Measurements from ENCODE around the gene IL18R1. TPM values are rescaled to one million over a fixed set of nuclear protein-coding genes. Genes with fewer than 3 reads are reported as not detected.

Gene IL18R1
- total and polyA plus RNA-seq, 2 donors: 7.5 to 9.8 TPM

DNA sequence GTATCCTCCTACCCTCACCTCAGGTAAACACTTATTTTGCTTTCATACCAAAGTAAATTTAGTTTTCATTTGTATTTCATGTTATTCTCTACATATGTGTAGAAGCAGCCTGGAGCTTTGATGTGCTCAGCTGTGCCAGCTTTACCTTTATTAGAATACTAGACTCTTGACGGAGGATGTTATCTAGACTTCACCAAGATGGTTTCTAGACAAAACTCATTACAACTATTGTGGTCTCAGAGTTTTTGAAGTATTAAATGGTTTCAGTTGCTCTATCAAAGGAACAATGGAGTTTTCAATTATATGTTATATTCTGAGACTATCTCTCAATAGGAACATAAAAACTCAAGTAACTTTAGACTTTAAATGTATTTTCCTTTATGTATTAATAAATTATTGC, 62.4 kb downstream of the IL18R1 start:
- peaks cover 0 to 4% of the 10 kb centered on the region in 2 donors for H3K4me1 ChIP-seq (ENCODE audit: control insufficient read depth in 2 of 2, insufficient read depth in 2 of 2, low read length in 2 of 2)
- WGBS: 8% methylated on average over 1 of the region's 1 CpG
- no peaks in the 10 kb centered on the region for H3K27me3 ChIP-seq (ENCODE audit: control insufficient read depth in 2 of 2, insufficient read depth in 1 of 2, low read length in 1 of 2)
- H3K4me3 ChIP-seq (ENCODE audit: low read length in 2 of 2): no peak overlapping the region
- no peaks in the 10 kb centered on the region for H3K36me3 ChIP-seq (ENCODE audit: control insufficient read depth in 2 of 2, insufficient read depth in 2 of 2, low read length in 1 of 2)
- DNase-seq (ENCODE audit: low read depth in 6 of 9, low spot score in 9 of 9): peak in 1 of 9 donors; percentile 34
- H3K27ac ChIP-seq (ENCODE audit: low read depth in 1 of 2, low read length in 1 of 2): no peak overlapping the region
- H3K9me3 ChIP-seq (ENCODE audit: control insufficient read depth in 2 of 2, insufficient read depth in 1 of 2, low read length in 1 of 2): no peaks in the 10 kb centered on the region

DNA sequence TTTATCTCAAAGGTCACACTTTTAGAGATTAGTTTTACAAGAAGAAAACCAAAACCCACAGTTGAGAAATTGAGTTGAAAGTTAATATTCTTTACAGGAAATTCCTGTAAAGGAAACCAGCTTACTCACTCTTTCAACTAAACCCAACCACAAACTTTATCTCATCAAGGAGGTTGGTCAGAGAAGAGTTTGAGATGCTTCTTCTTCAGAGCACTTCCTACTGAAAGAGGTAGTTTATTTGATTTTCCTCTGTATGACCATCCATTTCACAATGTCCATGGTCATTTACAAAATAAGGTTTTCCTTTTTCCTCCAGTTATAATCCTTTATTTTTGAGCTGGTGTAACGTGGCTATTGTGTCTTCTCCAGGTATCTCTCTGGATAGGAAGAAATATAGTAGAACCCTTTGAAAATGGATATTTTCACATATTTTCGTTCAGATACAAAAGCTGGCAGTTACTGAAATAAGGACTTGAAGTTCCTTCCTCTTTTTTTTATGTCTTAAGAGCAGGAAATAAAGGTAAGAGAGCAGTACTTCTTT, 62.9 kb downstream of the IL18R1 start:
- H3K9me3 ChIP-seq (ENCODE audit: control insufficient read depth in 2 of 2, insufficient read depth in 1 of 2, low read length in 1 of 2): no peaks in the 10 kb centered on the region
- H3K4me1 ChIP-seq (ENCODE audit: control insufficient read depth in 2 of 2, insufficient read depth in 2 of 2, low read length in 2 of 2): peaks cover 0 to 6% of the 10 kb centered on the region in 2 donors
- no peak overlapping the region for H3K27ac ChIP-seq (ENCODE audit: low read depth in 1 of 2, low read length in 1 of 2)
- WGBS: 3% methylated on average over 2 of the region's 2 CpGs
- H3K27me3 ChIP-seq (ENCODE audit: control insufficient read depth in 2 of 2, insufficient read depth in 1 of 2, low read length in 1 of 2): no peaks in the 10 kb centered on the region
- H3K36me3 ChIP-seq (ENCODE audit: control insufficient read depth in 2 of 2, insufficient read depth in 2 of 2, low read length in 1 of 2): no peaks in the 10 kb centered on the region
- H3K4me3 ChIP-seq (ENCODE audit: low read length in 2 of 2): no peak overlapping the region
- DNase-seq (ENCODE audit: low read depth in 6 of 9, low spot score in 9 of 9): peak in 4 of 9 donors; percentile 11 to 62 (median 24)

DNA sequence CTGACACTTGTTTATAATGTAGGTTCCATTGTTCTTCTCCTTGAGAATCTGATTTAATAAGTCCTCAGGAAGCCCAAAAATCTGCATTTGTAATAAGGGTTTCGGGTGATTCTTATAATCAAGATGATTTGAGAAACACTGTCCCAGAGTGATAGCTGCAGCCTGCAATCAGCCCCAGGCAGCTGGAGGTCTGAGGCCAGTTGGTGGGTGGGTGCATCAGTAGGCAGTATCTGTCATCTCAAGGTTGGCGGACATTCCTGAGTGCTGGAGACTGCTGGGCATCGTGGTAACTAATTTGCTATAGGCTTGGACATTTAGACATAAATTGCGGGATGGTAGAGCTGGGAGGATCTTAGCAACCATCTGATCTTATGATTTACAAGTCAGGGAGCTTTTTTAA, 64.7 kb downstream of the IL18R1 start:
- 95% methylated on average over 4 of the region's 4 CpGs for WGBS
- H3K4me3 ChIP-seq (ENCODE audit: low read length in 2 of 2): no peak overlapping the region
- no peak for DNase-seq (ENCODE audit: low read depth in 6 of 9, low spot score in 9 of 9)
- no peaks in the 10 kb centered on the region for H3K36me3 ChIP-seq (ENCODE audit: control insufficient read depth in 2 of 2, insufficient read depth in 2 of 2, low read length in 1 of 2)
- H3K4me1 ChIP-seq (ENCODE audit: control insufficient read depth in 2 of 2, insufficient read depth in 2 of 2, low read length in 2 of 2): peaks cover 0 to 6% of the 10 kb centered on the region in 2 donors
- H3K9me3 ChIP-seq (ENCODE audit: control insufficient read depth in 2 of 2, insufficient read depth in 1 of 2, low read length in 1 of 2): no peaks in the 10 kb centered on the region
- H3K27me3 ChIP-seq (ENCODE audit: control insufficient read depth in 2 of 2, insufficient read depth in 1 of 2, low read length in 1 of 2): no peaks in the 10 kb centered on the region
- no peak overlapping the region for H3K27ac ChIP-seq (ENCODE audit: low read depth in 1 of 2, low read length in 1 of 2)

DNA sequence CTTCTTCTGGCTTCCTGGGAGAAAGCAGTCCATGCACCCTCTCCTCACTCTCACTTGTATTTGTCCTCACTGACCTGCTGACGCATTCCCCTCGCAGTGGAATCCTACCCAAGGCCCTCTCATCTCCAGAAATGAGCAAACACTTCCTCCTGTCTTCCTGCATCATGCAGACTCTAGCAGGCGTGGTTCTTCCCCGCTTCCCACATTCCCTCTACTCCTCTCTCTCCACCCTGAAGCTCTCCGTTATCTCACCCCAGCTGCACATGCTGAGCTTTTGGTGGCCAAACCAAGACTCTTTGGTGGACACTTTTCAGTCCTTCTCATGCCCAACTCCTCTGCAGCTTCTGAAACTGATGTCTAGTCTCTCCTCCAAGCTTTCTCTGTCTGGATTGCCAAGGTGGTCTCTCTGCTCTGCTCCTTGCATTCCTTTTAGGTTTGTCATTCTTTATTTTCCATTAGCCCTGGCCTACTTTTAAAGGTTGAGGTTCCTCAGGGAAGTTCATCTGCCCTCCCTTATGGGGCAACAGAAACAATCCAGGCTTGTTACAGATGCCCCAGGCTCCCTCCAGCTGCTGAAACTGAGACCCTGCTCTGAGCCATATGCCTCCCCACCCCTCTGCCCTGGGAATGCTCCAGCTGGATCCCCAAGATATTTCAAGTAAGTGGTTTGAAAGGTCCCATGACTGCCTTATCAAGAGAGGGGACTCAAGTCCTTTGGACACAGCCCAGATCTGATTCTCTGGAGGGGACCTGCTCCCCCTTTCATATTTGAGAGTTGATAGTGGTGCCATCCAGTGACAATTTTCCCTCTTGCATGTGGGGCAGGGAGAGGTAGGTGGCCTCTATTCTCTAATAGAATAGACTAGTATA, 66.5 kb downstream of the IL18R1 start:
- Histone ChIP-seq H3K27ac (ENCODE audit: low read depth in 1 of 2, low read length in 1 of 2) (no peak overlapping the region), H3K4me3 (ENCODE audit: low read length in 2 of 2) (no peak overlapping the region), H3K36me3 (ENCODE audit: control insufficient read depth in 2 of 2, insufficient read depth in 2 of 2, low read length in 1 of 2) (no peaks in the 10 kb centered on the region), H3K9me3 (ENCODE audit: control insufficient read depth in 2 of 2, insufficient read depth in 1 of 2, low read length in 1 of 2) (no peaks in the 10 kb centered on the region), H3K4me1 (ENCODE audit: control insufficient read depth in 2 of 2, insufficient read depth in 2 of 2, low read length in 2 of 2) (peaks cover 0 to 6% of the 10 kb centered on the region in 2 donors), H3K27me3 (ENCODE audit: control insufficient read depth in 2 of 2, insufficient read depth in 1 of 2, low read length in 1 of 2) (no peaks in the 10 kb centered on the region)
- DNase-seq (ENCODE audit: low read depth in 6 of 9, low spot score in 9 of 9): no peak
- WGBS: 92% methylated on average over 5 of the region's 5 CpGs

DNA sequence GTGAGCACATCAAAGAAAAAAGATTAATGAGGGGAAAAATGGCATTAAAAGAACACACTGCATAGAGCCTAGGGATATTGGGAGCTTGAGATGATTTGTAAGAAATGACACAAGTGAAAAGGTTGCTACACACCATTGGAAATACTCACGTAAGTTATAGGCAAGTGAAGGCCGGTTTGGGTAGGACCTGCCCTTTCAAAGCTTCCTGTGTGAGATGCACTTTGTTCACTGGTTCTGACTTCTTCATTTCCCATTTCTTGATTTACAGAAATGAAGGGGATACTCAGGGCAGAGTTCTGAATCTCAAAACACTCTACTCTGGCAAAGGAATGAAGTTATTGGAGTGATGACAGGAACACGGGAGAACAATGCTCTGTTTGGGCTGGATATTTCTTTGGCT, 67.3 kb downstream of the IL18R1 start, which contains the start of gene IL18RAP:
IL18RAP (plus strand) TSS at position 251 of the 400 bp plus-strand sequence; CDS start at position 369, 118 bp downstream.
- H3K36me3 ChIP-seq (ENCODE audit: control insufficient read depth in 2 of 2, insufficient read depth in 2 of 2, low read length in 1 of 2): no peaks in the 10 kb centered on the region
- H3K27ac ChIP-seq (ENCODE audit: low read depth in 1 of 2, low read length in 1 of 2): no peak within 1 kb of the TSS
- no peaks in the 10 kb centered on the region for H3K27me3 ChIP-seq (ENCODE audit: control insufficient read depth in 2 of 2, insufficient read depth in 1 of 2, low read length in 1 of 2)
- H3K4me1 ChIP-seq (ENCODE audit: control insufficient read depth in 2 of 2, insufficient read depth in 2 of 2, low read length in 2 of 2): peaks cover 0 to 6% of the 10 kb centered on the region in 2 donors
- 78% methylated on average over 3 of the region's 3 CpGs for WGBS
- H3K9me3 ChIP-seq (ENCODE audit: control insufficient read depth in 2 of 2, insufficient read depth in 1 of 2, low read length in 1 of 2): no peaks in the 10 kb centered on the region
- no peak for DNase-seq (ENCODE audit: low read depth in 6 of 9, low spot score in 9 of 9)
- H3K4me3 ChIP-seq (ENCODE audit: low read length in 2 of 2): no peak within 1 kb of the TSS

DNA sequence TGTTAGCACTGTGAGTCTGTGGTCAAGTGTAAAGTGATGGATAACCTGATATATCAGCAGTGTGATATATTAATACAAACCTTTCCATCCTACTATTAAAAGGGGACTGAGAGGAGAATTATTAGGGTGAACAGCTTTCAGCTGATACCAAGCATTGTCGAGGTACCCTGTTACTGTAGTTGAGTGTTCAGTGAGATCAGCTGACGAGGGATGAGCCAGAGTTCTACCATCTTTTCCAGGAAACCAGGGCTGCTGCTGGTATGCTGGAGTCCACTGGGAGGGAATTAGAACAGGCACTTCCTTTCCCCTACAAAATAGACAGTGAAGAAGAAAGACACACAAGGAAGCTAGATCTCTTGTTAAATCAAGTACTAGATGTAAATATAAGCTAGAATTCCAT, 67.8 kb downstream of the IL18R1 start:
- no peak for DNase-seq (ENCODE audit: low read depth in 6 of 9, low spot score in 9 of 9)
- Histone ChIP-seq H3K27ac (ENCODE audit: low read depth in 1 of 2, low read length in 1 of 2) (no peak overlapping the region), H3K4me1 (ENCODE audit: control insufficient read depth in 2 of 2, insufficient read depth in 2 of 2, low read length in 2 of 2) (peaks cover 0 to 6% of the 10 kb centered on the region in 2 donors), H3K27me3 (ENCODE audit: control insufficient read depth in 2 of 2, insufficient read depth in 1 of 2, low read length in 1 of 2) (no peaks in the 10 kb centered on the region), H3K9me3 (ENCODE audit: control insufficient read depth in 2 of 2, insufficient read depth in 1 of 2, low read length in 1 of 2) (no peaks in the 10 kb centered on the region), H3K4me3 (ENCODE audit: low read length in 2 of 2) (no peak overlapping the region), H3K36me3 (ENCODE audit: control insufficient read depth in 2 of 2, insufficient read depth in 2 of 2, low read length in 1 of 2) (no peaks in the 10 kb centered on the region)
- WGBS: 96% methylated on average over 2 of the region's 2 CpGs

DNA sequence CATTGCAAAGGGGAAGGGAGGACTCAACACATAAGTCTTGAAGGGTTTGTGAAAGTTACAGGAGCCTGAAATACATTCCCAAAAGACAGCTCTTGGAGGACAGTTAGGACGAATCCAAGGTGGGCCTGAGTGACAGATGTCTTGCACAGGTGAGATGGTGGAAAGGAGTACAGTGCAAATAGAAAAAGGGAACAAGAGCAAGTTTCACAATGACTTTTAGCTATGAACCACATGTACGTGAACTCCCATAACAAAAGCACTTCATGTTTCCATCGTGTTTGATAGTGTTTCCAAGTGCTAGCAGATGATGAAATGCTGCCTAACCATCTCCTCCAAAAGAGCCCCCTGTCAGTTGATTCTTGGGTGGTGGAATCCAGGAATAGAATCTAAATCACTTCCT, 69.2 kb downstream of the IL18R1 start:
- Histone ChIP-seq H3K27ac (ENCODE audit: low read depth in 1 of 2, low read length in 1 of 2) (no peak overlapping the region), H3K36me3 (ENCODE audit: control insufficient read depth in 2 of 2, insufficient read depth in 2 of 2, low read length in 1 of 2) (no peaks in the 10 kb centered on the region), H3K4me1 (ENCODE audit: control insufficient read depth in 2 of 2, insufficient read depth in 2 of 2, low read length in 2 of 2) (peaks cover 0 to 2% of the 10 kb centered on the region in 2 donors), H3K4me3 (ENCODE audit: low read length in 2 of 2) (no peak overlapping the region), H3K27me3 (ENCODE audit: control insufficient read depth in 2 of 2, insufficient read depth in 1 of 2, low read length in 1 of 2) (no peaks in the 10 kb centered on the region), H3K9me3 (ENCODE audit: control insufficient read depth in 2 of 2, insufficient read depth in 1 of 2, low read length in 1 of 2) (no peaks in the 10 kb centered on the region)
- 68% methylated on average over 3 of the region's 3 CpGs for WGBS
- DNase-seq (ENCODE audit: low read depth in 6 of 9, low spot score in 9 of 9): peak in 1 of 9 donors; percentile 19

DNA sequence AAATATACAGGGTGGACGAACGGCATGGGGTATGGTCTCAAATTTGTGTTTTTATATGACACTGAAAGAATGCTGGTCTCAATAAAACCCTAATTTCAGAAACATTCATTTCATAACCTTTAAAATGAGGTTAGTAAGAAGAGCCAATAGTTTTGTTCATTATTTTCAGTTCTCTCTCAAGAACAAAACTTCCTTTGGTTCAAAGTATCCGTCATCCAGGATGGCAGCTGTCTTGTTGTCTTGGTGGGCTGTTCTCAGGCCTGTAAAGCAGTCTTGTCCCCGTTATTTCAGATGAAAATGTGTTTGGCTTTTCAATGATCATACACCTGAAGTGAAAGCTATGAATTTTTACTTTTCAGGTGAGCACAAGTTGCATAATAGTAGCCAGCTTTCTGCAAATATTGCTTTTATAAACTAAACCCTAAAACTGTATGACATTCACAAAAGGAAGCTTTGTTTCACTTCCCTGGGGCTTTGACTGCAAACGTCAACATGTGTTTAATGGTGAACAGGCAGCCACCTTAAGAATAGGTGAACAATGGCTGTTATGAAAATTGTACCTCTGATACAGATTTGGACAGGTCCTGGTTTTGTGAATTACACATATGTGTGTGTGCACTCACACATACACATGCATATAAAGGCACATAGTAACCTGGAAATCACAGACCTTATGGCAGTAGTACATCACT, 70.0 kb downstream of the IL18R1 start:
- WGBS: 87% methylated on average over 5 of the region's 5 CpGs
- peaks cover 0 to 2% of the 10 kb centered on the region in 2 donors for H3K4me1 ChIP-seq (ENCODE audit: control insufficient read depth in 2 of 2, insufficient read depth in 2 of 2, low read length in 2 of 2)
- no peak overlapping the region for H3K27ac ChIP-seq (ENCODE audit: low read depth in 1 of 2, low read length in 1 of 2)
- H3K9me3 ChIP-seq (ENCODE audit: control insufficient read depth in 2 of 2, insufficient read depth in 1 of 2, low read length in 1 of 2): no peaks in the 10 kb centered on the region
- DNase-seq (ENCODE audit: low read depth in 6 of 9, low spot score in 9 of 9): no peak
- H3K27me3 ChIP-seq (ENCODE audit: control insufficient read depth in 2 of 2, insufficient read depth in 1 of 2, low read length in 1 of 2): no peaks in the 10 kb centered on the region
- no peak overlapping the region for H3K4me3 ChIP-seq (ENCODE audit: low read length in 2 of 2)
- H3K36me3 ChIP-seq (ENCODE audit: control insufficient read depth in 2 of 2, insufficient read depth in 2 of 2, low read length in 1 of 2): no peaks in the 10 kb centered on the region

DNA sequence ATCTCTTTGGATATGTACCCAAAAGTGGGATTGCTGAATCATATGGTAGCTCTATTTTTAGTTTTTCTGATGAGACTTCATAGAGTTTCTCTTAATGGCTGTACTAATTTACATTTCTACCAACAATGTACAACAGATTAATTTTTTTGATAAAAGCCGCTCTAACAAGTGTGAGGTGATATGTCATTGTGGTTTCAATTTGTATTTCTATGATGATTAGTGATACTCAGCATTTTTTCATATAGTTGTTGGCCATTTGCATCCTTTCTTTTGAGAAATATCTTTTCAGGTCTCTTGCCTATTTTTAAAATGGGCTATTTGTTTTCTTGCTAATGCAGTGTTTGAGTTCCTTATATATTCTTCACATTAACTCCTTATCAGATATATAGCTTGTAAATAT, 71.7 kb downstream of the IL18R1 start:
- Histone ChIP-seq H3K27me3 (ENCODE audit: control insufficient read depth in 2 of 2, insufficient read depth in 1 of 2, low read length in 1 of 2) (no peaks in the 10 kb centered on the region), H3K4me1 (ENCODE audit: control insufficient read depth in 2 of 2, insufficient read depth in 2 of 2, low read length in 2 of 2) (peaks cover 0 to 2% of the 10 kb centered on the region in 2 donors), H3K27ac (ENCODE audit: low read depth in 1 of 2, low read length in 1 of 2) (no peak overlapping the region), H3K9me3 (ENCODE audit: control insufficient read depth in 2 of 2, insufficient read depth in 1 of 2, low read length in 1 of 2) (no peaks in the 10 kb centered on the region), H3K4me3 (ENCODE audit: low read length in 2 of 2) (no peak overlapping the region), H3K36me3 (ENCODE audit: control insufficient read depth in 2 of 2, insufficient read depth in 2 of 2, low read length in 1 of 2) (no peaks in the 10 kb centered on the region)
- DNase-seq (ENCODE audit: low read depth in 6 of 9, low spot score in 9 of 9): no peak
- 39% methylated on average over 1 of the region's 1 CpG for WGBS

Data from thymus (tissue), 11 donors.